ENCODE data around the gene IGF1R. TPM values are rescaled to one million over a fixed set of nuclear protein-coding genes. Genes with fewer than 3 reads are reported as not detected.
A peak's percentile ranks its signal among the peaks of the same experiment; 100 is the strongest.

IGF1R gene
- total and polyA plus RNA-seq, 2 of the 13 experiments (the other 11 are each of a cell fraction or from before 2014, with no cell fraction given): 15.9 to 18.4 TPM

DNA sequence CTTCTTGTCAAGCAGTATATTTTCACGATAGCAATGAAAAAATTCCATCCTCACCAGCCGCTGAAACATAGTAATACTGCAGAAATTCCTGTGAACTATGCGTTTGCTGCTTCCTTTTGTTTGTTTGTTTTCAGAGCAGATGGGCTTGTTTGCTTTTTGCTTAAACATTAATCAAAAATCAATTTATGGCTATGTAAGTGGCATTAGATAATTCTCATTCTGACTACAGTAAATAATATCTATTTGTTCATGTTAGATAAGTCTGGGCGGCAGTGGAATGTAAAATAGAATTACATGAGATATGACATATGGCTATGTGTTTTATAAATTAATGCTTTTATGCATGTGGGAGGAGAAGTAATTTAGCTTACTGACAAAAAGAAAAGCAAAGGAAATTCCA lies 195.5 kb downstream of the IGF1R start (continued):
- TF ChIP-seq TFE3 (CRISPR knock-in tag; IDR thresholded peaks at IDR 0.05) (0 out of 2 replicates have a peak, but pooled peaks have one; percentile 28), ZNF142 (CRISPR knock-in tag; IDR thresholded peaks at IDR 0.05) (no peak), HOXA9 (CRISPR knock-in tag; IDR thresholded peaks at IDR 0.05; ENCODE audit: borderline replicate concordance) (no peak), USF2 (IDR thresholded peaks at IDR 0.05; ENCODE audit: low read depth, low read length) (no peak), USF2 (CRISPR knock-in tag; IDR thresholded peaks at IDR 0.05; ENCODE audit: borderline replicate concordance) (0 out of 2 replicates have a peak, but pooled peaks have one; percentile 17), ZFP82 (CRISPR knock-in tag; IDR thresholded peaks at IDR 0.05; ENCODE audit: borderline replicate concordance) (no peak), BHLHE40 (IDR thresholded peaks at IDR 0.05; ENCODE audit: low read length) (peak; percentile 37; the same call in 1 of the 2 replicates), SMAD3 (CRISPR knock-in tag; IDR thresholded peaks at IDR 0.05) (peak; percentile 60; the same call in 1 of the 2 replicates), IKZF4 (CRISPR knock-in tag; IDR thresholded peaks at IDR 0.05; ENCODE audit: borderline replicate concordance, low read depth, not compliant biosample characterization) (no peak), ZNF44 (CRISPR knock-in tag; IDR thresholded peaks at IDR 0.05) (no peak), JUNB (CRISPR knock-in tag; IDR thresholded peaks at IDR 0.05; ENCODE audit: borderline replicate concordance) (peak; percentile 42; the same call in 1 of the 2 replicates), PCBP2 (optimal IDR thresholded peaks at IDR 0.05; ENCODE audit: low read depth, low read length, poor library complexity, severe bottlenecking) (no peak), KLF15 (CRISPR knock-in tag; IDR thresholded peaks at IDR 0.05; ENCODE audit: borderline replicate concordance) (no peak), ZKSCAN8 (CRISPR knock-in tag; IDR thresholded peaks at IDR 0.05; ENCODE audit: borderline replicate concordance) (peak; percentile 77; the same call in 1 of the 2 replicates)
- TF ChIP-seq, protein P1, sequence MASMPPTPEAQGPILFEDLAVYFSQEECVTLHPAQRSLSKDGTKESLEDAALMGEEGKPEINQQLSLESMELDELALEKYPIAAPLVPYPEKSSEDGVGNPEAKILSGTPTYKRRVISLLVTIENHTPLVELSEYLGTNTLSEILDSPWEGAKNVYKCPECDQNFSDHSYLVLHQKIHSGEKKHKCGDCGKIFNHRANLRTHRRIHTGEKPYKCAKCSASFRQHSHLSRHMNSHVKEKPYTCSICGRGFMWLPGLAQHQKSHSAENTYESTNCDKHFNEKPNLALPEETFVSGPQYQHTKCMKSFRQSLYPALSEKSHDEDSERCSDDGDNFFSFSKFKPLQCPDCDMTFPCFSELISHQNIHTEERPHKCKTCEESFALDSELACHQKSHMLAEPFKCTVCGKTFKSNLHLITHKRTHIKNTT (CRISPR knock-in tag; IDR thresholded peaks at IDR 0.05): no peak
- TF ChIP-seq, protein P2, sequence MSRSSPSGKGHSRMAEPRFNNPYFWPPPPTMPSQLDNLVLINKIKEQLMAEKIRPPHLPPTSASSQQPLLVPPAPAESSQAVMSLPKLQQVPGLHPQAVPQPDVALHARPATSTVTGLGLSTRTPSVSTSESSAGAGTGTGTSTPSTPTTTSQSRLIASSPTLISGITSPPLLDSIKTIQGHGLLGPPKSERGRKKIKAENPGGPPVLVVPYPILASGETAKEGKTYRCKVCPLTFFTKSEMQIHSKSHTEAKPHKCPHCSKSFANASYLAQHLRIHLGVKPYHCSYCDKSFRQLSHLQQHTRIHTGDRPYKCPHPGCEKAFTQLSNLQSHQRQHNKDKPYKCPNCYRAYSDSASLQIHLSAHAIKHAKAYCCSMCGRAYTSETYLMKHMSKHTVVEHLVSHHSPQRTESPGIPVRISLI (CRISPR knock-in tag; IDR thresholded peaks at IDR 0.05; ENCODE audit: borderline replicate concordance): no peak; the same call in 1 of the 2 replicates
